OCI-LY1 (cell line): Measurements from ENCODE around the gene SLC28A2.

ENCODE experiments used
- EZH2 ChIP-seq: fragments of 200-600 bp; sonication (generic), shearing (Covaris generic); IDR thresholded peaks from 2 replicates; pipeline ENCODE4 v1.8.0; 2017; ENCODE audit warnings: borderline replicate concordance, mixed run types, mild to moderate bottlenecking, antibody characterized with exemption, low read length, moderate library complexity, mixed read lengths
- TF ChIP-seq, protein P1 (sequence below): fragments of 200-600 bp; sonication (generic), shearing (Covaris generic); IDR thresholded peaks from 2 replicates; pipeline ENCODE4 v1.5.1; 2017; ENCODE audit warnings: mild to moderate bottlenecking, antibody characterized with exemption, low read length, moderate library complexity, mixed read lengths

DNA sequence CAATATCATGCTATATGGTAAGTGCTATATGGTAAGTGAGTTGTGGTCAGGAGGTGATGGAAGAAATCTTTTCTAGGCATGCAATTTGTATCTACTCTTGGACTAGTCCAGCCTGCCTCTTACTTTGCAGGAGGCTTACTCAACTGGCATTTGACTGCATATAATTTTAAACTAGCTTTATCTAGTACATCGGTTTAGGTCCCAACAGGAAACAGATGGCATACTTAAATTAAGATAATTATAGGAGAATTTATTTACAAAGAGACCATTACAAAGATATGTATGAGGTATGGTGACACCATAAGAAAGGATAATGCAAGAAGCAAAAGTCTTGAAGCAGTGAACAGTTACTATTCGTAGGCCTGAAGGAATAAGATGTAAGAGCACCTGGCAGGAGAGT is 7.8 kb downstream of the SLC28A2 start:
- TF ChIP-seq, protein P1, sequence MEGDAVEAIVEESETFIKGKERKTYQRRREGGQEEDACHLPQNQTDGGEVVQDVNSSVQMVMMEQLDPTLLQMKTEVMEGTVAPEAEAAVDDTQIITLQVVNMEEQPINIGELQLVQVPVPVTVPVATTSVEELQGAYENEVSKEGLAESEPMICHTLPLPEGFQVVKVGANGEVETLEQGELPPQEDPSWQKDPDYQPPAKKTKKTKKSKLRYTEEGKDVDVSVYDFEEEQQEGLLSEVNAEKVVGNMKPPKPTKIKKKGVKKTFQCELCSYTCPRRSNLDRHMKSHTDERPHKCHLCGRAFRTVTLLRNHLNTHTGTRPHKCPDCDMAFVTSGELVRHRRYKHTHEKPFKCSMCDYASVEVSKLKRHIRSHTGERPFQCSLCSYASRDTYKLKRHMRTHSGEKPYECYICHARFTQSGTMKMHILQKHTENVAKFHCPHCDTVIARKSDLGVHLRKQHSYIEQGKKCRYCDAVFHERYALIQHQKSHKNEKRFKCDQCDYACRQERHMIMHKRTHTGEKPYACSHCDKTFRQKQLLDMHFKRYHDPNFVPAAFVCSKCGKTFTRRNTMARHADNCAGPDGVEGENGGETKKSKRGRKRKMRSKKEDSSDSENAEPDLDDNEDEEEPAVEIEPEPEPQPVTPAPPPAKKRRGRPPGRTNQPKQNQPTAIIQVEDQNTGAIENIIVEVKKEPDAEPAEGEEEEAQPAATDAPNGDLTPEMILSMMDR, result no peak
- TF ChIP-seq EZH2, result no peak
